Kidney tubule cell (primary cell): ENCODE measurements around the gene RIOK1.
"Not testable (repeated sequence)": the region's sequence is repeated elsewhere in the genome, so short reads cannot be mapped to it uniquely, and the experiment has no call there.

Experiments used
- DNase-seq: peaks from one replicate; pipeline ENCODE4 v3.0.0-alpha.2; 2018; ENCODE audit warnings: low spot score

RIOK1 gene

DNA sequence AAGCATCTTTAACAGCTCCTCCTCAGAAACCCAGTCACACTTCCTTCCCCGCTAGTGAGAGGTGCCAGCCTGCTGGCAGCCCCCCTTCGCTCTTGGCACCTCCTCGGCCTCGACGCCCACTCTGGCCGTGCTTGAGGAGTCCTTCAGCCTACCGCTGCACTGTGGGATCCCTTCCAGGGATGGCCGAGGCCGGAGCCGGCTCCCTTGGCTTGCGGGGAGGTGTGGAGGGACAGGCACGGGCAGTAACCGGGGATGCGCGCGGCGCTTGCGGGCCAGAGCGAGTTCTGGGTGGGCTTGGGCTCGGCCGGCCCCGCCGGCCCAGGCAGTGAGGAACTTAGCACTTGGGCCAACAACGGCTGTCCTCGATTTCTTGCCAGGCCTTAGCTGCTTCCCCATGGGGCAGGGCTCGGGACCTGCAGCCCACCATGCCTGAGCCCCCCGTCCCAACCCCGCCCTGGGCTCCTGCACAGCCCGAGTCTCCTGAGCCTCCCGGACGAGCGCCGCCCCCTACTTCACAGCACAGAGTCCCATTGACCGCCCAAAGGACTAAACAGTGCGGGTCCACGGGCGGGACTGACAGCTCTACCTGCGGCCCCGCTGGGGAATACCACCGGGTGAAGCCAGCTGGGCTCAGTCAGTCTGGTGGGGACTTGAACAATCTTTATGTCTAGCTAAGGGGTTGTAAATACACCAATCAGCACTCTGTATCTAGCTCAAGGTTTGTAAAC, 51.6 kb downstream of the RIOK1 start:
- DNase-seq: no peak

DNA sequence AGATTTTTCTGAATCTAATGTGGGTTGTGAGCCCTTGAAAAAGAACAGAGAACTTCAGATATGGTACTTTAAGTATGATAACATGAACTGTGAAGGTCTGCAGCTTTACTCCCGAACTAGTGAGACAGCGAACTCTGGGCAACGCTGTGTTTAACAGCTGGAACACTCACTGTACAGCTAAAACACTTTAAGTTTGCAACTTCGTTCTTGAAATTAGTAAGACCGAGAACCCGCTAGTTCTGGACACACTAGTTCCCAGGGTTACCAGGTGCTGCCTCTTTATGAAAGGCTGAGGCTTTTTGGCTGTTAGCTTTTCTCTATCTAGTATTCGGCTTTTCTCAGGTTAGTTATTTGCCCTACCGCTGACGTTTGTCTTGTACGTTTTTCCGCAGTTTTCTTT, 52.9 kb downstream of the RIOK1 start:
- no peak for DNase-seq

DNA sequence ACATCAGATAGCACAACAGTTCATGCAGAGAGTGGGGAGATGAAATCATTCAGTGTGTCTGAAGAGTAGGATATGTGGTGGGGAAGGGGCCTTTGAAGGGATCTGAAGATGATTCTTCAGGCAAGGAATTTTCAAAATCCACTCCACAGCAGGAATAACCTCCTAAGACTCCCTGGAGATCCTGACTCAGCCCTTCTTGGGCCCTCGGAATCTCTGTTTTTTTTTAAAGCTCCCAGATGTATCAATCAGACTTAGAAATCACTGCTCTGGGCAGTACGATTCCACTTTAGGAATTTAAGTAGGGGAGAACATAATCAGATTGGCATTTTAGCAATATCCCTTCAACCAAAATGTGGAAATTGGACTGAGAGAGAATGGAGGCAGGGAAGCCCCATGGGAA, 55.5 kb downstream of the RIOK1 start:
- no peak for DNase-seq

DNA sequence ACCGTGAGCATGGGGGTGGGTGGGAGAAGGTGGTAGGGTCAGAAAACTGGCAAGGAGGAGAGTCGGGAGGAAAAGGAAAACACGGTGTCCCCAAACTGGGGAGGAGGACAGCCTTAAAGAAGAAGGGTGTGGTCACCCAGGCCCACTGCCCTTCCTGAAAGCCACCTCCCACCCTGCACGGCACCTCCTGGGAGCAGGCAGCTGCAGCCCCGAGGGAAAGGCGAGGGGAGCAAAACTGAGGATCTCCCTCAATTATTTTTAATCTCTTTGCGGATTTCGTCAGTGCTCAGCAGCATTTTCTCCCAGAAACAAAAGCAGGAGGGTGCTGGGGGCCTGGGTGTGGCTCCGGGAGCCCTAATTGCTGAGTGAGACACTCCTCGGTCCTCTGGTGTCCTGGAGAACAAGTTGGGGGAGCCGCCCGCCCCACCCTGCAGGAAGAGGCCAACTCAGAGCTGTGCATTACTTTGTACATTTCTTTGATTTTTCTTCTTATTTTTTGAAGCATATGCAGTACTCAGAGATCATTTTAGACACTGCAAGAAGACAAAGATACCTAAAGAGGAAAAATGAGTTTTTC, 56.4 kb downstream of the RIOK1 start:
- DNase-seq: no peak

DNA sequence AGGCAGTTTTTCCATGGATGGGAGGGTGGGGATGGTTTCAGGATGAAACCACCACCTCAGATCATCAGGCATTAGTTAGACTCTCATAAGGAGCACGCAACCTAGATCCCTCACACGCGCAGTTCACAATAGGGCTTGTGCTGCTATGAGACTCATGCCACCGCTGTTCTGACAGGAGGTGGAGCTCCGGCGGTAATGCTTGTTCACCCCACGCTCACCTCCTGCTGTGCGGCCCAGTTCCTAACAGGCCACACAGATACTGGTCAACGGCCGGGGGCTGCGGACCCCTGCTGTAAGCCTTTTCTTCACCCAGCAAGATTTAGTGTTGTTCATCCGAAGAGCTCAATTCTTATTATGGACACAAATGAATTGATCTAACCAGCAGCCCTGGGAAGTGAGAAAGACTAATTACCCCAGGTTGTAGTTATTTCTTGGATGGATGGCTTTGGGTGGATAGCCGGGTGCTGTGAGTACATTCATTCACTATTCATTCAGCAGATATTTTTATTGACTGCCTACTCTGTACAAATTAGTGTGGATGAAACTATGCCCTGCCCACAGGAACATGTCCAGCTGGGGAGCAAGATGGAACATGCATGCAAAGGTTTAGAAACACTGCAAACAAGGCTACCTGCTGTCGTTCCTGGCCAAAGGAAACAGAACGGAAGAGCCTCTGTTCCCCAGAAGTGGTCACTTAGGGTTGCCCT, 57.2 kb downstream of the RIOK1 start:
- no peak for DNase-seq

DNA sequence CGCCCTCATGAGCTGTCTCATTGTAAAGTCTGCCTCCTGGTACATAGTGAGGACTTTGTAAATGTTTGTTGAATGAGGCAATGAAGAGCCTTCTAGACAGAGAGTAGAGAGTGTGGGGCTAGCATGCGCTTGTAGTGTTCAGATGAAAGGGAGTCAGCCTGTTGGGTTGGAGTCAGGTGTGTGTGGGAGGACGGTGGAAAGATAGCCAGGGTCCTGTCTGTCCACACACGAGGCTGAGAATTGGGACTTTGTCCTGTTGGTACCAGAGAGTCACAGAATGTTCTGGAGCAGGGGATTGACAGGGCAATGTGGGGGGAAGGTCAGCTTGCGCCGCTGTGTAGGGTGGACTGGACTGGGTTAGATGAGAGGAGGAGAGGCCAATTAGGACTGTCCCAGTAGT, 58.6 kb downstream of the RIOK1 start:
- DNase-seq: no peak

DNA sequence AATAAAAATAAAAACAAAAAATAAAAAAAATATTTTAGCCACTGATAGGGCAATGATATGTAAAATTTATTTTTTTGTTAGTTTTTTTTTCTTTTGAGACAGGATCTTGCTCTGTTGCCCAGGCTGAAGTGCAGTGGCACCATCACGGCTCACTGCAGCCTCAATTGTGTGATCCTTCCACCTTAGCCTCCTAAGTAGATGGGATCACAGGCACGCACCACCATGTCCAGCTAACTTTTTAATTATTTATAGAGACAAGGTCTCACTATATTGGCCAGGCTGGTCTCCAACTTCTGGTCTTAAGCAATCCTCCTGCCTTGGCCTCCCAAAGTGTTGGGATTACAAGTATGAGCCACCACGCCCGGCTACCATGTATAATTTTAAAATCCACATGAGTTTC, 59.4 kb downstream of the RIOK1 start:
- no peak for DNase-seq

DNA sequence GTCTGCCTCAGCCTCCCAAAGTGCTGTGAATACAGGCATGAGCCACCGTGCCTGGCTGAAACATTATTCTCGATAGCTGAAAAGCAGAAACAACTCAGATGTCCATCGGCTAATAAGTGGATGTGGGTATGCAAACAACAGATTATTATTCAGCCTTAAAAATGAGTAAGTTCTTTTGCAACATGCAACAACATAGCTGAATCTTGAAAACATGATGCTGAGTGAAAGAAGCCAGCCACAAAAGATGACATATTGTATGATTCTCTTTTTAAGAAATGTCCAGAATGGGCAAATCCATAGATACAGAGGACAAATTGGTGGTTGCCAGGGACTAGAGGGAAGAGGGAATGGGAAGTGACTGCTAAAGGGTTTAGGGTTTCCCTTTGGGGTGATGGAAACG, 61.7 kb downstream of the RIOK1 start:
- DNase-seq: no peak

DNA sequence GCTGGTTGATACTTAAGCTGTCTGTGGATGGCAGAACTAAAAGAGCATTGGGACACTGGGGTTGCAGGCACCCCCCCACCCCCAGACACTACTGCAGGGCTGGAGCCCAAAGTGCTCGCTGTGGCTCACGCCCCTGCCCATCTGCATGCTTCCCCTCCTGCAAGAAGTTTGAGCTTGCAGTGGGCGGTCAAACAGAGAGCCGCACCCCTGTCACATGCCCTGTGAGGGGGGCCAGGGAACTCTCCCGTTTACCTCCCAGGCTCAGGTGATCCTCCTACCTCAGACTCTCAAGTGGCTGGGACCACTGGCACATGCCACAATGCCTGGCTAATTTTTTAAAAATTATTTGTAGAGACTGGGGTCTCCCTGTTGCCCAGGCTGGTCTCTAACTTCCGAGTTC, 63.3 kb downstream of the RIOK1 start:
- no peak for DNase-seq

DNA sequence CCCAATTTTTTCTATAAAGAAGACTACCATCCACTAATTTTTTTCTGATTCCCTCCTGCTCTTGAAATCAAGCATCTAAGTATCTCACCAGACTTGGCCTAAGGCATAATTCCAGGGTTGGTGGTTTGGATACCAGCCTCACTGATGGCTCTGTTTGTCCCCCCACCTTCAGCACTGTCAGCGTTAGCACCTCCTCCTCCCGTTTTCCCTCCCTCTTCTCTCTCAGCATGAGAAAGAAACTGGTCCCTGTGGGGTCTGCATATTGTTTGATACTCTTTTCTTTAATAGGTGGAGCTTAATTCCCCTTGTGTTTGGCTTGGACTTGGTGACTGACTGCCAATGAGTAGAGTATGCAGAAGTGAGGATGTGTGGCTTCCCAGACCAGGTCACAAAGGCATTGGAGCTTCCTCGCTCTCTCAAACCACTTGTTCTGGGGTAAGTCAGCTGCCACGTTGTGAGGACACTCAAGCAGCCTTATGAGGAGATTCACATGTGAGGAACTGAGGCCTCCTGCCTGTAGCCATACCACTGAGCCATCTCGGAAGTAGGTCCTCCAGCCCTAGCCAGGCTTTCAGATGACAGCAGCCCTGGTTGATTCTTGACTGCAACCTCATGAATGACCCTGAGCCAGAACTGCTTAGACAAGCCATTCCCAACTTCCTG, 65.2 kb downstream of the RIOK1 start:
- no peak for DNase-seq

DNA sequence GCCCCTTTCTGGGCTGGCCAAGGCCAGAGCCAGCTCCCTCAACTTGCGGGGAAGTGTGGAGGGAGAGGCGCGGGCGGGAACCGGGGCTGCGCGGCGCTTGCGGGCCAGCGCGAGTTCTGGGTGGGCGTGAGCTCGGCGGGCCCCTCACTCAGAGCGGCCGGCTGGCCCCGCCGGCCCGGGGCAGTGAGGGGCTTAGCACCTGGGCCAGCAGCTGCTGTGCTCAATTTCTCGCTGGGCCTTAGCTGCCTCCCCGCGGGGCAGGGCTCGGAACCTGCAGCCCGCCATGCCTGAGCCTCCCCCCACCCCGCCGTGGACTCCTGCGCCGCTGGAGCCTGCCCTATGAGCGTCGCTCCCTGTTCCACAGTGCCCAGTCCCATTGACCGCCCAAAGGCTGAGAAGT, 66.7 kb downstream of the RIOK1 start:
- DNase-seq: not testable (repeated sequence)

DNA sequence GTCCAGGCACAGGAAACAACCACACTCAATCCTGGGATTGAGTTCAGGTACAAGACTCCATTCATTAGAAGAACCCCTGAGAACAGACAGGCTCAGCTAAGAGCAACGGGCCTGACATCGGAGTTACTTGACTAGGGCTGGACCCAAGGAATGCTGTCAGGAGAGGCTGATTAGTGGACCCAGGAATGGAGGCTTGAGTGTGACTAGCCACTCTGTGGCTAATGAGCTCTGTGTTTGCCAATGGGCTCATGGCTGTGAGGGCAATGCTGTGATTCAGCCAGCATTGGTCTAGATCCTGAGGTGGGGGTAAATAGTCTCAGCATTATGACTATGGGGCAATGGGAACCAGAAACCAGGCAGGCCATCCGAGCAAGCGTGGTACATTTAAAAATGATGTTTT, 71.8 kb downstream of the RIOK1 start:
- DNase-seq: peak; percentile 37

DNA sequence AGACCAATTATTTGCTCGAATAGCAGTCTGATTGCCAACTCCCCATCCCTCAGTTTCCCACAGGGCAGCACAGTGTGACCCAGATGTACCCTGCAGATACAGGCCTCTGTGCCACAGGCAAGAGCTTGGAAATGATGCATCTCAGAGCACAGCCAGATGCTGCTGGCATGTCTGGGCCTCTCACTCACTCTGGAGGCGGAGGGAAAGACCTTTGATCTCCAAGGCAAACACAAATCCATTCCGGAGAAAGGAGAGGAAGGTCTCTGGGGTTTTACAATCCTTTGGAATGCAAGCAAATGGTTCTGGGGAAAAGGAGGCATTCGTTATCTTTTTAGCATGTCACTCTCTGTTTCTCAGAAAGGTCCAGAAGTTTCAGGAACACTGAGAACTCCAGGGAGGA, 74.2 kb downstream of the RIOK1 start:
- DNase-seq: no peak

DNA sequence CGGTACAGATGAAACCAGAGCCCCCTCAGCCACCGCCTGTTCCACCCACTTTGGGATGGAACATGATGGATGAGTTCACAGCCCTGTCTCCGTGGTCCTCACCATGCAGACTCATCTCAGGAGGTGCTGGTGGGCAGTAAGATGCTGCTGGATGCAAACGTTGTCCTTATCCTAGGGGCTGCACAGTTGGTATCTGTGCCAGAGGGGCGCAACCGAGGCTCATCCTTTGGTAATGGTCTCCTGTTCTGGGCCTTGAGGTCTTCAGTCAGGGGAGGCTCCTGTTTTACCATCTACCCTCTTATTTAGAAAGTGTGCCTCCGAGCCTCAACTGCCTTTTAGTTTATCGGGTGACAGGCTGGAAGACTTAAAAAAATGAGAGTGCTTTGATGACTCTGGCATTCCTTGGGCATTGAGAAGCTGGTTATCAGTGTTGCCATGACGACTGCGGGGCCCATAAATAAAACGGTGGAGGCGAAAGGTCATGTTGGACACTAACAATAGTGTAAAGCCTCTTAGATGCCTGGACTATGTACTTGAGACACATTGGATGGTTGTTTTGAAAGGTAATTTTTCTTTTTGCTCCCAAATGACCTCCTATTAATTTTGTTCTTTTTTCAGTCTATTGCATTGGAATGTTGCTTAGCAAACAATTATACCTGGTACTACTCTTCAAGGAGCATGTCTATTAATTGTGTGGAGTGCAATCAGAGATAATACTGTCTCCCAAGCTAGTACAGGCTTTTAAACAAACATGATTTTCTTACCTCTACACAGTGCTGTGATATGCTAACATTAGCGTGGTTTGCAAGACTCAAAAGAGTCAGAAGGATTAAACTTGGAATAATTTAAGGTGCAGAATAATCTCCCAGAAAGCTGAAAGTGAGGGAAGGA, 77.6 kb downstream of the RIOK1 start:
- DNase-seq: peak; percentile 5
